HG03097 (cell line): ENCODE measurements around the gene PLXDC1.
"Not testable (repeated sequence)": the region's sequence is repeated elsewhere in the genome, so short reads cannot be mapped to it uniquely, and the experiment has no call there.

Experiments used
- ATAC-seq: cut with Tn5 transposase; IDR thresholded peaks from one replicate; pipeline ENCODE4 v1.9.1; 2021; ENCODE audit not compliant: unreplicated experiment, low FRiP score

PLXDC1 gene

DNA sequence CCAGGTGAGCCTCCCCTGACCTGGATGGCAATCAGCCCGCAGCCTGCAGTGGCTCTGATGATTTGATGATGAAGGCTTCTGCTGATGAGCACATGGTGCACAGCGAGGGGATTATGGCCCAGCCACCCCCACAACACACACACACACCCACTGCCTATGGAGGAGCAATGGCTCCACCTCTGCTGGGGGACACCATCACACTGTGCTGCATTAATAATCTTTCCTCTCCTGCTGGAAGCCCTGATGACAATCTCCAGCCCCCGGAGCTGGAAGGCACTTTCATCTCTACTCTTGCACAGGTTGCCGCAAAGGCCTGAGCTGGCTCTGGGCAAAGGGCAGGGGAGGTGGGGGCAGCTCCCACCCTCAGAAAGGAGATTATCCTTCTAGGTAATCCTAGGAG is 79.9 kb downstream of the PLXDC1 start:
- no peak for ATAC-seq

DNA sequence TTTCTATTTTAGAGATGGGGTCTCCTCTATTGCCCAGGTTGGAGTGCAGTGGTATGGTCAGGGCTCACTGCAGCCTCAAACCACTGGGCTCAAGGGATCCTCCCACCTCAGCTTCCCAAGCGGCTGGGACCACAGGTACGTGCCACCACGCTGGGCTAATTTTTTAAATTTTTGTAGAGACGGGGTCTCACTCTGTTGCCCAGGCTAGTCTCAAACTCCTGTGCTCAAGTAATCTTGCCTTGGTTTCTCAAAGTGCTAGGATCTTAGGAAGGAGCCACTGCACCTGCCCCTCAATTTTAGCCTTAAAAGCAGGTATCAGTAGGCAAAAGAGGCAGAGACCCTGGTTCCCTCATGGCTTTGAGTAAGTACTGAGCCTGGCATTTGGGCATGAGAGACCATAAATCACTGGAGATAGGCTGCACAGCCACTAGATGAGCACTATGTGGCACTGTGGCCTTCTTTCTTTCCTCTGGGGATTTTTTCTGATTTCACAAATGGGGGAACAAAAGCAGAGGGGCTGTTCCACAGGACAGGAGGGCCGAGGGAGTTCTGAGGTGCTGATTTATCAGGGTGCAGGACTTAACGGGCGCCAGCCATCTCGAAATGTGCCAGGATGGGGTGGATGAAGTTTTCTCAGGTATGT is 82.2 kb downstream of the PLXDC1 start:
- ATAC-seq, result no peak

GRCh38 chr17:39064819-39065218 is 86.6 kb downstream of the PLXDC1 start:
- no peak for ATAC-seq

DNA sequence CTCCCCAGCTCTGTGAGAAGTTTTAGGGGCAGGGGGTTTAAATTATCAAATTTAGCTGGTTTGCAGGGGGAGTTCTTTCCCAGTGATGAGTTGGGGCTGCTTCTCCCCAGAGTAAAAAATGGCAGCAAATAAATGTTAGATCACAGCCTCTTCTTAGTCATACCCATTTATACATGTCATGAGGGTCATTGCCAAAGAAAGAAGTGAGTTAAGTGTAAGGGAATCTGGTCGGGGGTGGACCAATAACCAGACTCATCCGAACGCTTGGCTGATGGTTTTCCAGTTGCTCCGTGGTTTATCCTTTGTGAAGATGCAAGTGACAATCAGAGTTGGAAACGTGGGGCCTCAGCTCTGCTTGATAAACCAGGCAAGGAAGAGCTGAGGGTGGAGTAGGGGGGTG is 87.1 kb downstream of the PLXDC1 start:
- ATAC-seq, result no peak

DNA sequence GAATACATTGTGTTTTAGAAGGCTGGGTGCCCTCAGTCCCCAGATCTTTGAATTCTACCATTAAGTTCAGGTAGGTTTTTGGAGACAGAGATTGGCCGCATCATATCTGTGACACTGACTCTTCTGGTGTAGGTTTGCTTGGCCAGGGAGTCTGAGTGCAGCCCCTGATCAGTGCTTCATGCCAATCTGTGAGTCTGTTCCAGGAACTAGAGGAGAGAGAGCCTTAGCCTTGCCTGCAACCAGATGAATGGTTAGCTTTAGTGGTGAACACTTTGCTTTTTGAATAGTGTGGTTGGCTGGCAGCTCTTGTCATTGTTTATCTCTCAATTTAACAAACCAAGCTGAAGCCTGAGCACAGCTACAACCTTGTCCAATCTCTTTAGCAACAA is 87.8 kb downstream of the PLXDC1 start:
- no peak for ATAC-seq

DNA sequence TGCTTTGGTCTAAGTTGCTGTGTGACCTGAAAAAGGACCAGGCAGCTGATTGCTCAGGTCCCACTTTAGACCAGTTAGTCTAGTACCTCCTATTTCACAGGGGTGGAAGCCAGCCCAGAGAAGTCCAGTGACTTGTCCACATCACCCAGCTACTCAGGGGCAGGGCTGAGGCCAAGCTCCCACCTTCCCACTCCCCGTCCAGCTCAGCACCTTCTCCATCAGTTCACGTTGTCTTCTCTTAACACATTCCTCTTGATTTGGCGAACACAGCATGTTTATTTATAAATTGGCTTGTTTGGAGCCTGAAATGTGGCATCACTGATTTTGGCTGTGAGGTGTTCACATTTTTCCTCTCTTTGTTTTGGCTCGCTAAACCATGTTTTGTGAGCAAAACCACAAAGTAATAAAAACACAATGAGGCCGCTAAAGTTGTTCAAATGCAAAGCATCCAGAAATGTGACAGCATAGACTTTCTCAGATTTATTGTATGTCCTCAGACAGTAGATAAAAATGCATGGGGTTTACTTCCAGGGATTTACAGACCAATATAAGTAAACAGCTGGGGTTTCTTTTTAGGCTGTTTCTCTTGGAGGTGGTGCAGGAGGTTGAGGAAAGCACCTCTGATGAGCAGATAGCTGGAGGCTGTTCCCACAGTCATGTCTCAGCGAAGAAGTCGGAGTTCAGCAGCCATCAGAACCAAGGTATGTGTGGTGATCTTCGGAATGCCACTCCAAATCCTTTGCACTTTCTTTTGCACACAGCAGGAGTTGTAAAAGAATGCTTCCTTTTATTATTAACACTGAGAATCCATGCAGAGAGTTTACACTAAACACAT is 88.4 kb downstream of the PLXDC1 start:
- ATAC-seq, result no peak

GRCh38 chr17:39058524-39058923 is 92.9 kb downstream of the PLXDC1 start:
- no peak for ATAC-seq

DNA sequence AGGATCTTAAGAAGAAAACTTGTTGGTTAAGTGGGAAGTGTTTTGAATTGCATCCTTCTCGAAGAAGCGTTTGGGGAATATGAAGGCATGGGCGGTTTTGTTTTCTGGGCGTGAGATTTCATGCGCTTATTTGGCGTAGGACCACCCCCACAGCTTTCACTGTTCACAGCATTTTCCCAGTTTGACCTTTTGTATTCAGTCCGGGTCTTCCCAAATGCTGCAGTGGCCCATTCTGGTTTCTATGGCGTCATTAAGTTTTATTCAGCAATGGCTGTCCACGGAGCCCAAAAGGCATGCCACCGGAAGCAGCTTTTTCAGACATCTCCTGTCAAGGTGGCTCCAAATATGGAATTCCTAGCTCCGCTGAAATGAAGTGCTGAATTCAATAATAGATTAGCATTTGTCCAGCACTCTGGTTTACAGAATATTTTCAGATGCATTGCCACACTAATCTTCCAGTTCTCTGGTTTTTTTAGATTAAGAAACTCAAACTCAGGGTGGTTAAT is 93.7 kb downstream of the PLXDC1 start:
- no peak for ATAC-seq

GRCh38 chr17:39054111-39054645 is 97.3 kb downstream of the PLXDC1 start:
- ATAC-seq, result no peak

GRCh38 chr17:39052423-39052822 is 99.0 kb downstream of the PLXDC1 start:
- not testable (repeated sequence) for ATAC-seq

GRCh38 chr17:39051001-39051585 is 100.3 kb downstream of the PLXDC1 start:
- no peak for ATAC-seq

DNA sequence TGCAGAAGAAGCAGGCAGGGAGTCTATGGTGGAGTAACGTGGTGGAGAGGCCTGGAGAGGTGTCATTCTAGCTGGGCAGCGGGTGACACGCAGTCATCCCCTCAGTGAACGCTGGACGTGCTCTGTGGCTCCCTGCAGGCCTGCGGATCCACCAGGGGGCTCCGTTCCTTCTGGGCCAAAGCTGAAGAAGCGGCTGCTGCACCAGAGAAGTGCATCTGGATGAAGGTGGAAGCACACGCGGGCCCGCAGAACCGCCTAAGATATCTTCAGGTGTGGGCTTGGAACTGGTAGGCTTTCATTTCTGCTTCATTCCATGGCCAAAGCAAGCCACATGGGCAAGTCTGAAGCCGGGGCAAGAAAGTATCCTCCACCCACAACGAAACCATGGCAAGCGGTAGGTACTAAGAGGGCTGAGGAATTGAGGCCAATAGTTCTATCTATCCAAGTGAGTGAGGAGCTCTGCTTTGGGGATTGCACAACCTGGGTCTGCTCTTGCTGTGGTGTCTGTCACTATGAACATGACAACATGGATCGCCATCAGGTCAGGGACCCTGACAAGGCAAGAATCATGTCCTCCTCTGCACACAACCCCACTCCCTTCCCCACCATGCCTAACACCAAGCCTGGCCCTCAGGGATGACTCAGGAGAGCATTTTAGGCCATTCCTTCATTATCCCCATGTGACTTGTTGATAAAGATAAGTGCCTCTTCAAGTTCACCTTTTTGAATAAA is 105.3 kb downstream of the PLXDC1 start:
- no peak for ATAC-seq

DNA sequence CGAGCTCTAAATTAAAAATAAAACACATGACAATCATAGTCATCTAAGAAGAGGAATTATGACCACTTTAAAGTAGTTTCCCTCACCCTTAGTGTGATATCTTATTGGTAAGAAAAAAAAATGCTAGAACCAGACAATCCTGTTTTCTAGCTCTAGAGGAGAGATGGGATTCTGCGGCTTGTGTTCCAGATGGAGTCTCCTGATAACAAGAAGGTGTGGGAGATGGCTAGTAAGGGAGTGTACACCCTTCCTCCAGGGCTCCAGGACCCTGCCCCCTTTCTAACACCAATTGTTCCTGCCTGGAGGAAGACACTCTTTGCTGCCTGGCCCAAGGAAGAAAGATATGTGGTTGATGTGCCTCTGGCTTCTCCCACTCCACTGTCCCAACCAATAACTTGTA is 115.4 kb downstream of the PLXDC1 start:
- ATAC-seq, result no peak

DNA sequence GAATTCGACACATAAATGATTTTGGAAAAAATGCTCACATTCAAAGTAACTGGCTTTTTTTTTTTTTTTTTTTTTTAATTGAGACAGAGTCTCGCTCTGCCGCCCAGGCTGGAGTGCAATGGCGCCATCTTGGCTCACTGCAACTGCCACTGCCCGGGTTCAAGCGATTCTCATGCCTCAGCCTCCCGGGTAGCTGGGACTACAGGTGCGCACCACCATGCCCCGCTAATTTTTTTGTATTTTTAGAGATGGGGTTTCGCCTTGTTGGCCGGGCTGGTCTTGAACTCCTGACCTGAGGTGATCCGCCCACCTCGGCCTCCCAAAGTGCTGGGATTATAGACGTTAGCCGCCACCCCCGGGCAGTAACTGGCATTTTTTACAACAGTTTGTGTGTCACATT is 115.9 kb downstream of the PLXDC1 start:
- not testable (repeated sequence) for ATAC-seq

GRCh38 chr17:39028690-39029089 is 122.7 kb downstream of the PLXDC1 start:
- ATAC-seq, result no peak

- no peak for ATAC-seq
Measured at GRCh38 chr17:39027455-39028035, 123.9 kb downstream of the PLXDC1 start.

GRCh38 chr17:39026980-39027451 is 124.4 kb downstream of the PLXDC1 start:
- no peak for ATAC-seq

DNA sequence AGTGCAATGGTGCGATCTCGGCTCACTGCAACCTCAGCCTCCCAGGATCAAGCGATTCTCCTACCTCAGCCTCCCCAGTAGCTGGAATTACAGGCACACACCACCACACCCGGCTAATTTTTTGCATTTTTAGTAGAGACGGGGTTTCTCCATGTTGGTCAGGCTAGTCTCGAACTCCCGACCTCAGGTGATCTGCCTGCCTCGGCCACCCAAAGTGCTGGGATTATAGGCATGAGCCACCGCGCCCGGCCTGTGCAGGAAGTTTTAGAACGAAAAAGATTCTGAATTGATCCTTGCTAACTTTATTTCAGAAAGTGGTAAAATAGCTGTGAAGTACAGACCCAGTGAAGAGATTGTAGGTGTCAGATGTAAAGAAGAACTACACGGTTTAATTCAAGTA is 125.1 kb downstream of the PLXDC1 start:
- not testable (repeated sequence) for ATAC-seq

GRCh38 chr17:39022924-39023323 is 128.5 kb downstream of the PLXDC1 start:
- ATAC-seq, result no peak

DNA sequence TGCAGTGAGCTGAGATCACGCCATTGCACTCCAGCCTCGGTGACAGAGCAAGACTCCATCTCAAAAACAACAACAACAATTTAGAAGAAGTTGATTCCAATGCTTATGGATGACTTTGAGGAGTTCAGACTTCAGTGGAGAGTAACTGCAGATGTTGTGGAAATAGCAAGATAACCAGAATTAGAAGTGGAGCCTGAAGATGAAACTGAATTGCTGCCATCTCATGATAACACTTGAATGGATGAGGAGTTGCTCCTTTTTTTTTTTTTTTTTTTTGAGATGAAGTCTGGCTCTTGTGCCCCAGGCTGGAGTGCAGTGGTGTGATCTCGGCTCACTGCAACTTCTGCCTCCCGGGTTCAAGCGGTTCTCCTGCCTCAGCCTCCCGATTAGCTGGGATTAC is 131.4 kb downstream of the PLXDC1 start:
- ATAC-seq, result not testable (repeated sequence)
